ENCODE results near the gene FGR. TPM values are rescaled to one million over a fixed set of nuclear protein-coding genes. Genes with fewer than 3 reads are reported as not detected.

The FGR gene
- total RNA-seq, 1 experiment from 2014 or later, result not detected

- in situ Hi-C loops (cut with HindIII; ENCODE audit: low pct_unique_long_range_greater_than_20kb, low sequenced_read_pairs), result no loop called here
- DNase-seq (ENCODE audit: low read depth), result no peak
Measured at GRCh38 chr1:27662261-27662660, 27.3 kb upstream of the FGR start.

GRCh38 chr1:27661412-27662075, 26.6 kb upstream of the FGR start:
- in situ Hi-C loops (cut with HindIII; ENCODE audit: low pct_unique_long_range_greater_than_20kb, low sequenced_read_pairs), result no loop called here

GRCh38 chr1:27660300-27660835, 25.4 kb upstream of the FGR start:
- in situ Hi-C loops (cut with HindIII; ENCODE audit: low pct_unique_long_range_greater_than_20kb, low sequenced_read_pairs), result no loop called here

More at GRCh38 chr1:27661412-27662075, 26.6 kb upstream of the FGR start:
- no peak for DNase-seq (ENCODE audit: low read depth)

GRCh38 chr1:27659497-27660299, 24.7 kb upstream of the FGR start:
- DNase-seq (ENCODE audit: low read depth), result peak; percentile 77
- in situ Hi-C loops (cut with HindIII; ENCODE audit: low pct_unique_long_range_greater_than_20kb, low sequenced_read_pairs), result no loop called here

More at GRCh38 chr1:27660300-27660835, 25.4 kb upstream of the FGR start:
- DNase-seq (ENCODE audit: low read depth), result no peak

- DNase-seq (ENCODE audit: low read depth), result no peak
Measured at GRCh38 chr1:27658951-27659496, 24.0 kb upstream of the FGR start.

GRCh38 chr1:27656157-27656893, 21.3 kb upstream of the FGR start:
- no peak for DNase-seq (ENCODE audit: low read depth)

More at GRCh38 chr1:27658951-27659496, 24.0 kb upstream of the FGR start:
- in situ Hi-C loops (cut with HindIII; ENCODE audit: low pct_unique_long_range_greater_than_20kb, low sequenced_read_pairs), result no loop called here

GRCh38 chr1:27655151-27655937, 20.4 kb upstream of the FGR start:
- in situ Hi-C loops (cut with HindIII; ENCODE audit: low pct_unique_long_range_greater_than_20kb, low sequenced_read_pairs), result no loop called here
- no peak for DNase-seq (ENCODE audit: low read depth)

More at GRCh38 chr1:27656157-27656893, 21.3 kb upstream of the FGR start:
- in situ Hi-C loops (cut with HindIII; ENCODE audit: low pct_unique_long_range_greater_than_20kb, low sequenced_read_pairs), result no loop called here

GRCh38 chr1:27652111-27652864, 17.3 kb upstream of the FGR start:
- in situ Hi-C loops (cut with HindIII; ENCODE audit: low pct_unique_long_range_greater_than_20kb, low sequenced_read_pairs), result no loop called here

GRCh38 chr1:27650539-27651175, 15.7 kb upstream of the FGR start:
- in situ Hi-C loops (cut with HindIII; ENCODE audit: low pct_unique_long_range_greater_than_20kb, low sequenced_read_pairs), result no loop called here
- DNase-seq (ENCODE audit: low read depth), result peak; percentile 30

More at GRCh38 chr1:27652111-27652864, 17.3 kb upstream of the FGR start:
- DNase-seq (ENCODE audit: low read depth), result no peak

GRCh38 chr1:27650171-27650538, 15.2 kb upstream of the FGR start:
- in situ Hi-C loops (cut with HindIII; ENCODE audit: low pct_unique_long_range_greater_than_20kb, low sequenced_read_pairs), result no loop called here
- no peak for DNase-seq (ENCODE audit: low read depth)

GRCh38 chr1:27649306-27649635, 14.3 kb upstream of the FGR start:
- in situ Hi-C loops (cut with HindIII; ENCODE audit: low pct_unique_long_range_greater_than_20kb, low sequenced_read_pairs), result no loop called here
- no peak for DNase-seq (ENCODE audit: low read depth)

- in situ Hi-C loops (cut with HindIII; ENCODE audit: low pct_unique_long_range_greater_than_20kb, low sequenced_read_pairs), result no loop called here
- DNase-seq (ENCODE audit: low read depth), result no peak
Measured at GRCh38 chr1:27648602-27649305, 13.8 kb upstream of the FGR start.

GRCh38 chr1:27647328-27647727, 12.3 kb upstream of the FGR start:
- in situ Hi-C loops (cut with HindIII; ENCODE audit: low pct_unique_long_range_greater_than_20kb, low sequenced_read_pairs), result no loop called here
- no peak for DNase-seq (ENCODE audit: low read depth)

GRCh38 chr1:27646676-27647075, 11.7 kb upstream of the FGR start:
- DNase-seq (ENCODE audit: low read depth), result no peak
- in situ Hi-C loops (cut with HindIII; ENCODE audit: low pct_unique_long_range_greater_than_20kb, low sequenced_read_pairs), result no loop called here

- in situ Hi-C loops (cut with HindIII; ENCODE audit: low pct_unique_long_range_greater_than_20kb, low sequenced_read_pairs), result no loop called here
- DNase-seq (ENCODE audit: low read depth), result no peak
Measured at GRCh38 chr1:27645071-27645415, 10.1 kb upstream of the FGR start.

GRCh38 chr1:27644369-27645070, 9.5 kb upstream of the FGR start:
- in situ Hi-C loops (cut with HindIII; ENCODE audit: low pct_unique_long_range_greater_than_20kb, low sequenced_read_pairs), result no loop called here
- no peak for DNase-seq (ENCODE audit: low read depth)
